Measurements from ENCODE around the gene ISOC2.

ISOC2 gene

DNA sequence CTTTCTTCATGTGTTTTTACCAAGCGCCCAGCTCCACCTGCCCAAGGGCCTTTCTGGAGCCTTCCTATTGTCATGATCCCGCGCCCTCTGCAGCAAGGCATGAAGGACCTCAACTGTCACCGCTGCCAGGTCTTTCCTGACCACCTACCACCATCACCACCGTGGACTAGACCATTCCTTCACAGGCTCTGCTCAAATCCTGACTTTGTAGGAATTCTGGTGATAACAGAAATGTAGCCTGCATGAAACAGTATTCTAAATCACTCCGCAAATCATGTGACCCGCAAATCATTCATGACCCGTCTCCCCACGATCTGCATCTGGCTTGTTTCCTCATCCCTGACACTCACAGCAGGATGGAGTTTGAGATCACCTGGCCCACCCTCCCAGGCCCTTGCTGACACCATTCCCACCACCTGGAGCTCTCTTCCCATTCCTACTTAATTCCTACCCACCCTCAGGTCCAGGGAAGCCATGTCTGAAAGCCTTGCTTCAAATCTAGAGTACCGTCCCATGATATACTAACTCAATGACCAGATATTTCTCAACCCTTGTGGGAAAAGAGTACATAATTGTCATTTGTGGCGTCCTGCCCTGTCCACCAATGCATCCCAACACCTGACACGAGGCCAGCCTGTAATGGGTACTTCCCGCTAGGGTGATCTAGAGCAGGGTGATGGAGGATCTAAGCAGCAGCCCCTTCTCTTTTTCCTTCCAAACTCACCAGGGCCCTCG is 55.2 kb downstream of the ISOC2 start:
- no peak for DNase-seq

DNA sequence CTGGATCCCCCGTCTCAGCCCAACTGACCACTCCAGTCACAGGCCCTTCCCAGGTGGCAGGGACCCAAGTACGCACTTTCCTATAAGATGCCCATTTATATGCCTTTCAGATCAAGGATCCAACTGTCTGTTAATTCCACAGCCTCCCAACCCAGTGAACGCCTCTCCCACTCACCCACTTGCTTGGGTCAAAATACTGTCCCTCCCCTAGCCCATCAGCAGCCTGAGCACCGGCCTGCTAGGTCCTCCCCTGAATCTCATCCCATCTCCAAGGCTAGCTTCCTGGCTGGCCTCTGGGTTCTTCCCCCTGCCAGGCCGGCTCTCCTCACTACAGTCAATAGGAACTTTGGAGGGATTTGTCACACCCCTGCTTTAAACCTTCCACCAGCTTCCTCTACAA is 55.8 kb downstream of the ISOC2 start:
- no peak for DNase-seq

All from fibroblast of skin of back (primary cell).